HG02884 (cell line): ENCODE data around the gene RSBN1L.
A peak's percentile ranks its signal among the peaks of the same experiment; 100 is the strongest.

Source experiments
- ATAC-seq: cut with Tn5 transposase; IDR thresholded peaks from one replicate; pipeline ENCODE4 v1.9.1; 2021; ENCODE audit warnings: mild to moderate bottlenecking, moderate library complexity; ENCODE audit not compliant: unreplicated experiment

Gene RSBN1L

GRCh38 chr7:77727936-77728701 is 31.9 kb downstream of the RSBN1L start:
- no peak for ATAC-seq

DNA sequence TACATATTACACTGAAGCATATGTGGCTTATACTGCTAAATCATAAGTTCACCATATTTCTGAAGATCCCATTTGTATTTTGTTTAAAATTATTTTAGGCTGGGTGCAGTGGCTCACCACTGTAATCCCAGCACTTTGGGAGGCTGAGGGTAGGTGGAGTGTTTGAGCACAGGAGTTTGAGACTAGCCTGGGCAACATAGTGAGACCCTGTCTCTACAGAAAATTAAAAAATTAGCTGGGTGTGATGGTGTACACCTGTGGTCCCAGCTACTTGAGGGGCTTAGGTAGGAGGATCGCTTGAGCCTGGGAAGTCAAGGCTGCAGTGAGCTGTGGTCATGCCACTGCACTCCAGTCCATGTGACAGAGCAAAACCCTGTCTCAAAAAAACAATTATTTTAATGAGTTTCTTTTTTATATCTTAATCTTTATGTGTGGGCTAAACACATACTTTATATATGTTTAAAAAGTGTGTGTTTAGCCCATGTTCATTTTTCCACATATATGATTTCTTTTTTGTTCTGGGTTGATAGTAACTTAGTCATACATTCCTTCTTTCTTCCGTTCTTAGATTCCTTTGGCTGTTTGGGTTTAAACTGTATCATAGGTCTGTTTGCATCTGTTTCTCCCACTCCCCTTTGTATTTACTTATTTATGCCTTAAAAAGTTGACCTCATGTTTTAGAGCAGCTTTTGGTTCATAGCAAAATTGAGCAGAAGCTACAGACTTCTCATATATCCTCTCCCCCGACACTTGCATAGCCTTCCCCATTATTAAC is 33.5 kb downstream of the RSBN1L start:
- no peak for ATAC-seq

- ATAC-seq = no peak
Measured at GRCh38 chr7:77731716-77732115, 35.5 kb downstream of the RSBN1L start.

- no peak for ATAC-seq
Measured at GRCh38 chr7:77734659-77735421, 38.6 kb downstream of the RSBN1L start.

- no peak for ATAC-seq
Measured at GRCh38 chr7:77735457-77735856, 39.2 kb downstream of the RSBN1L start.

- no peak for ATAC-seq
Measured at GRCh38 chr7:77736991-77737390, 40.7 kb downstream of the RSBN1L start.

DNA sequence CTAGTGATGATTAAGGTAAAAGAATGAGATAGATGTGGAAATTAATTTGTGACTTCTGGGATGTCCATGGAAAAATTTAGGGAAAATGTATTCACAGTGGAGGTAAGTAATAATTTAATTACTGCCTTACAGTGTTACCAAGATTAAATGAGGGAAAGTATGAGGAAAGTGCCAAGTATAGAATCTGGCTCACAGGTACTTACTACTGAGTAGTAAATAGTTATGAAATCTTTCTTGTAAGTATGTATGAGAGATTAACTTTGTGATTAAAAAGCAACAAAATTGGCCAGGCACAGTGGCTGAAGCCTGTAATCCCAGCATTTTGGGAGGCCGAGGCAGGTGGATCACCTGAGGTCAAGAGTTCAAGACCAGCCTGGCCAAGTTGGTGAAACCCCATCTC is 42.1 kb downstream of the RSBN1L start:
- ATAC-seq = no peak

DNA sequence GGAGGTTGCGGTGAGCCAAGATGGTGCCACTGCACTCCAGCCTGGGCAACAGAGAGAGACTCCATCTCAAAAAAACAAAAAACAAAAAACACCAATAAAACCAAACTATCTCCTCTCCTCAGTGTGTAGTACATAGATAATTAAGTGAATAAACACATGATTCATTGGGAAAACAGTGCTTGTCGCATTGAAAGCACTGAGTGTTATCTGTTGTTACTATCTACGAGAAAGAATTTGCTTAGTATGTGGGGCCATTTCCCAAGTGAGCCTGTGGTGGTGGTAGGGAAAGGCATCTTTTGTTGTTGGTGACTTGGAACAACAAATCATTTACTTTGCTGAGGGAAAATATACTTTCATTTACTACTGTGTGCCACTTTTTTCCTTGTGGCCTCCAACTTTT is 42.6 kb downstream of the RSBN1L start:
- no peak for ATAC-seq

GRCh38 chr7:77740257-77740656 is 44.0 kb downstream of the RSBN1L start:
- no peak for ATAC-seq

- ATAC-seq = no peak
Measured at GRCh38 chr7:77743518-77743917, 47.3 kb downstream of the RSBN1L start.

DNA sequence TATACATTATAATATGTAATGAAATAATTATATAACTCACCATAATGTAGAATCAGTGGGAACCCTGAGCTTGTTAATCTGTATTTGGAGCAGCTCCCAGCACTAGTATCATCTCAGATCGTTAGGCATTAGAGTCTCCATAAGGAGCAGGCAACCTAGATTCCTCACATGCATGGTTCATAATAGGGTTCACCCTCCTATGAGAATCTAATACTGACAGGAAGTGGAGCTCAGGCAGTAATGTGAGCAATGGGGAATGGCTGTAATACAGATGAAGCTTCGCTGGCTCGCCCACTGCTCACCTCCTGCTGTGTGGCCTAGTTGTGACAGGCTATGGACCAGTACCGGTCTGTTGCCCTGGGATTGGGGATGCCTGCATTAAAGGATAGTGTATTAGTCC is 49.5 kb downstream of the RSBN1L start:
- ATAC-seq = no peak

DNA sequence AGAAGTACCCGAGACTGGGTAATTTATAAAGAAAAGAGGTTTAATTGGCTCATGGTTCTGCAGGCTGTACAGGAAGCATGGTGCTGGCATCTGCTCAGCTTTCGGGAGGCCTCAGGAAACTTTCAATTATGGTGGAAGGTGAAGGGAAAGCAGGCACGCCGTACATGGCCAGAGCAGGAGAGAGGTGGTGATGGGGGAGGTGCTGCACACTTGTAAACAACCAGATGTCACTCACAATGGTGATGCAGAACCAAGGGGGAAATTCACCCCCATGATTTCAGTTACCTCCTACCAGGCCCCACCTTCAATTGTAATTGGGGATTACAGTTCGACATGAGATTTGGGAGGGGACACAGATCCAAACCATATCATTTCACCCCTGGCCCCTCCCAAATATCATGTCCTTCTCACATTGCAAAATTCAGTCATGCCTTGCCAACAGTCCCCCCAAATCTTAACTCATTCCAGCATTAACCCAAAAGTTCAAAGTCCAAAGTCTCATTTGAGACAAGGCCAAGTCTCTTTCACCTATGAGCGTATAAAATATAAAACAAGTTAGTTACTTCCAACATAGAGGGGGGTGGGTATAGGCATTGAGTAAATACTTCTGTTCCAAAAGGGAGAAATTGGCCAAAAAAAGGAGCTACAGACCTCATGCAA is 50.0 kb downstream of the RSBN1L start:
- ATAC-seq = no peak

- ATAC-seq = no peak
Measured at GRCh38 chr7:77746824-77747165, 50.5 kb downstream of the RSBN1L start.

DNA sequence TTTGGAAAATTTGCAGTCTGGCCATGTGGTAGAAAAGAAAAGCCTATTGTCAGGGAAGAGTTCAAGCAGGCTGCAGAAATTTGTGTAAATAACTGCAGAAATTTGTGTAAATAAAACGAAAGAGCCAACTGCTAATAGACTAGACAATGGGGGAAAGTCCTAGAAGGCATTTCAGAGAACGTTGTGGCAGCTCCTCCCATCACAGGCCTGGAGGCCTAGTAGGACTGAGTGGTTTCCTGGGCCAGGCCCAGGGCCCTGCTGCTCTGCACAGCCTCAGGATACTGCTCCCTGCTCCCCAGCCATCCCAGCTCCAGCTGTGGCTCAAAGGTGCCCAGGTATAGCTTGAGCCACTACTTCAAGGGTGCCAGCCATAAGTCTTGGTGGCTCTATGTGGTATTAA is 50.9 kb downstream of the RSBN1L start:
- no peak for ATAC-seq

DNA sequence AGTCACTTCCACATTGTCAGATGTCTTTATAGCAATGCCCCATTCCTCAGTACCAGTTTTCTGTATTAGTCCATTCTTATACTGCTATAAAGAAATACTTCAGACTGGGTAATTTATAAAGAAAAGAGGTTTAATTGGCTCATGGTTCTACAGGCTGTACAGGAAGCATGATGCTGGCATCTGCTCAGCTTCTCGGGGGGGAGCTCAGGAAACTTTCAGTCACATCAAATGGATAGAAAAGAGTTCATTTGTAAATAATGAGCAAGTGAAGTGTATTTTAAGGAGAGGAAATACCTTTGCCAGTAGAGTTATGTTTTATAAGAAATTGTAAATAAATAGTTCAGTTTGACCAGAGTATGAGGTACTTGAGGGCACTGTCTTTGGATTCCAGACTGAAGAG is 51.5 kb downstream of the RSBN1L start:
- no peak for ATAC-seq

- no peak for ATAC-seq
Measured at GRCh38 chr7:77752016-77752415, 55.8 kb downstream of the RSBN1L start.

DNA sequence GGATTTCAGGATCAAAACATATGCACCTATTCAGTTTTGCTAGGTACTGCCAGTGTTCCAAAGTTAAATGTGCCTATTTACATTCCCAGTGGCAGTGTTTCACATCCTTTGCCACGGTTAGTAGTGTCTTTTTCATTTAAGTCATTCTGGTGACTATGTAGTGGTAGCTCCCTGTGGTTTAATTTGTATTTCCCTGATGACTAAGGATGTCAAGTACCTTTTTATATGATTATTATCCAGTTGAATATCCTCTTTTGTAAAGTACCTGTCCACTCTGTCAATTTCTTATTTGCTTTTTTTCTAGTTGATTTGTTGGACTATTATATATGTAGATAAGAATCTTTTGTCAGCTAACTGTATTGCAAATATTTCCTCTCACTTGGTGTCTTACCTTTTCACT is 56.9 kb downstream of the RSBN1L start:
- no peak for ATAC-seq

DNA sequence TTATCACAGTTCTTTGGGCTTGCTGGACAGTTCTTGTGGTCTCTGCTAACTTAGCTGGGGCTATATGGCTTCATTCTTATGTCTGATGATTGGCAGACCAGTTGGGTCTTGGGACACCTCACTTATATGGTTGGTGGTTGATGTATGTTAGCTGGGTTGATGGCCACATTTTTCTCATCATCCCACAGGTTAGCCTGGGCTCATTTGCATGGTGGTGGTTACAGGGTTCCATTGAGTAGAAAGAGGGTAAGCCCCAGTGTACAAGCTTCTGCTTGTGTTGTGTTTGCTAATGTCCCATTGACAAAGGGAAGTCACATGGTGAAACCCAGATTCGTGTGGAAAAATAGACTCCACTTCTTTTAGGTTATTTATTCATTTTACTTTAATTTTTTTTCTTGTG is 61.3 kb downstream of the RSBN1L start:
- ATAC-seq = peak; percentile 91

DNA sequence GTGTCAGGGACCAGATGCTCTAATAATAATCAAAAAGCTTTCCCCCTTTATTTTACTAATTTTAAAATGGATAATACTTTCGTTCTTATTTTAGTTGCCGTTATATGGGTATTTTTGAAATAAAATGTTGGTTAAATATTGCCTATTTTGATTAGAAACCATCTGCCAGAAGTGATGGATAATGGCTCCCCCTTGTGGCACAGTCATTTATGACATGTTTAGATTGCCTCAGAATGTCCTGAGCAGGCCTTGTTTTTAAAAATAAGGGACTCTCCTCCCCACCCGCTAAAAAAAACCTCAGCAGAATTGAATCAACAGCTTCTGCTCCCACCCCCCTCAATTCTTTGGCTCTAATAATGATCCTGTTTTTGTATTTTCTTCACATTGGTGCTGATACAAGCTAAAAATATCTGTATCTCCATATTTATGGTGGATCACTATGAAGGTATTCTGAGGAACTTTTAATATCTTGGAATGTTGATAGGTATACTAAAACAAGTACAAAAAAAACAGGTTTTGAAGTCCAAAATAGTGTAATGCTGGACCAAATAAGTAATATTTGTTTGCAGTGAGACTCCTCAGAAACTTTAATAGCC is 63.1 kb downstream of the RSBN1L start:
- no peak for ATAC-seq

GRCh38 chr7:77760809-77761453 is 64.7 kb downstream of the RSBN1L start:
- no peak for ATAC-seq
